A375 (cell line): Measurements from ENCODE around the gene PYGO2. TPM values are rescaled to one million over a fixed set of nuclear protein-coding genes. Genes with fewer than 3 reads are reported as not detected.

Source experiments
- small RNA-seq: library from RNA; depleted of rRNA; stranded (forward); fragments of <200 nt; gene quantifications from one replicate; pipeline ENCODE3, GENCODE V24; 2014
- total RNA-seq: library from RNA; depleted of rRNA; stranded (reverse); fragments of >200 nt; shearing (Covaris generic); gene quantifications from 2 replicates; pipeline ENCODE4 v1.2.3, GENCODE V29; 2014; rRNA removed

The PYGO2 gene, protein sequence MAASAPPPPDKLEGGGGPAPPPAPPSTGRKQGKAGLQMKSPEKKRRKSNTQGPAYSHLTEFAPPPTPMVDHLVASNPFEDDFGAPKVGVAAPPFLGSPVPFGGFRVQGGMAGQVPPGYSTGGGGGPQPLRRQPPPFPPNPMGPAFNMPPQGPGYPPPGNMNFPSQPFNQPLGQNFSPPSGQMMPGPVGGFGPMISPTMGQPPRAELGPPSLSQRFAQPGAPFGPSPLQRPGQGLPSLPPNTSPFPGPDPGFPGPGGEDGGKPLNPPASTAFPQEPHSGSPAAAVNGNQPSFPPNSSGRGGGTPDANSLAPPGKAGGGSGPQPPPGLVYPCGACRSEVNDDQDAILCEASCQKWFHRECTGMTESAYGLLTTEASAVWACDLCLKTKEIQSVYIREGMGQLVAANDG
- total RNA-seq: 31.9 and 39.8 TPM in 2 replicates

DNA sequence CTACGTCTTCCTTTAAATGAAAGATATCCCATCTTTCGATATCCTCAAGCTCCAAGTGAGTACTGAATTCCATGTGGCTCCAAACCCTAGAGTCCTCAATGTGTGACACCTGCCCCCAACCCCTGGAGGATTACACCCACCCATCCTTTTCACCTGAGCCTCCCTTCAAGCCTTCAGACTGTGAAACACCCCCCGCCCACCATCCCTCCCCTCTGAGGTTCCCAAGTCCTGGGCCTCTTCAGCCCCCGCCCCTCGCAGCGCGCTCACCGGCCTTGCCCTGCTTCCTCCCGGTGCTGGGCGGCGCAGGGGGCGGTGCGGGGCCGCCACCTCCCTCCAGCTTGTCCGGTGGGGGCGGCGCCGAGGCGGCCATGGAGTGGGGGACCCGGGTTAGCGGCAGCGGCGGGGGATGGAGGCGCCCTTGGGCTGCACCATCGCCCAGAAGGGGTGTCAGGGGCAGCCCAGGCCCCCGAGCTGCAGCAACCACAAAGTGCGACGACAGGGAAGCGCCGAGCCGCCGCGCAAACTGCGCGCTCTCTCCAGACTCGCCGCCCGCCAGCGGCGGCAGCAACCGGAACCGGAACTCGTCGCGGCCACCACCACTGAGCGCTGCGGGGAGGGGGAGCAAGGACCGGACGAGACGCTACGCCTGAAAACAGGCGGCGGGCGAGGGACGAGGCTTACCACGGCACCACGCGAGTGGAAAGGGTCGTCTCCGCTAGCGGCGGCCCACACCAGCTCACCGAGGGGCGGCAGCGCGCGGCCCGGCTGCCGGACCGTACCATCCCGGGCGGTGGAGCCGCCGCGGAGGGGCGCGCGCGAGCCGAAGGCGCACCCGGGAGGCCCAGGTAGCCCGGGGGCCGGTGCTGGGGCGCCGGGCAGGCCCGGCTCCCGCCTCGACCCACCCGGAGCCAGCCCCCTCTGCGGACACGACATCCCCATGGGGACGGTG lies at the start of gene PYGO2:
Gene PYGO2 (minus strand): TSS at position 576 of the 949 bp plus-strand sequence. CDS start 206 bp downstream, at position 370.

DNA sequence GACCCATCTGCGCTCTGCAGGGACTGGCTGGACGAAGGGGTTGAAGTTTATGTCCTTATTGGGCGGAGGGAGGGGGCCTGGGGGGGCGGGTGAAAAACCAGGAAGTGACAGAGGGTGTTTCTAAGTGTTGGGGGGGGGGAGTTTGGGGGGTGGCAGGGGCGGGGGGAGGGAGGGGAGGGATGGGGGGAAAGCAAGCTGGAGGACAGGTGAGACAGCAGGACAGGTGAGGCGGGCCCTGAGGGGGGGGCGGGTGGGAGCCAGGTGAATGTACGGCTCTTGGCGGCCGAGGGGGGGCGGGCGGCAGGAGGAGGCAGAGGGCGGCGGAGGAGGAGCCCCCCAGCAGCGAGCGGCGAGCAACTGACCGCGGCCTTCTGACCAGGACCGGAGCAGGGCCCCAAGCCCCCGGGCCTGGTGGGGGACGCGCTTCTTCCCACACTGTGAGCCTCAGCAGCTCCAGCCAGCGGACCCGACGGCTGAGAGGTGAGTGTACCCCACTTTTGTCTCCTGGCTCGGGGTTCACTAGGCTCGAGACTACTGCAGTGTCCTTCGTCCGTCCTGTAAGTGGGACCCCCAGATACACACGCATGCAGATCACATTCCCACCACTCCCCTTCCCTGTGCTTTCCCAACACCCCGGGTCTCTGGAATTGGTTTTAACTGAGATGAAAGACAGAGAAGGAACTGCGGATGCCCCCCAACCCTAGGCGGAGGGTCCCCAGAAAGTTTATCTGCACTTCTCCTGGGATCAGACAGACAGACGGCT lies 41.1 kb upstream of the PYGO2 start, which contains the start of gene ZBTB7B:
Gene ZBTB7B (plus strand): TSS at position 339 of the 763 bp plus-strand sequence. CDS start 11,859 bp downstream, outside the sequence.

DNA sequence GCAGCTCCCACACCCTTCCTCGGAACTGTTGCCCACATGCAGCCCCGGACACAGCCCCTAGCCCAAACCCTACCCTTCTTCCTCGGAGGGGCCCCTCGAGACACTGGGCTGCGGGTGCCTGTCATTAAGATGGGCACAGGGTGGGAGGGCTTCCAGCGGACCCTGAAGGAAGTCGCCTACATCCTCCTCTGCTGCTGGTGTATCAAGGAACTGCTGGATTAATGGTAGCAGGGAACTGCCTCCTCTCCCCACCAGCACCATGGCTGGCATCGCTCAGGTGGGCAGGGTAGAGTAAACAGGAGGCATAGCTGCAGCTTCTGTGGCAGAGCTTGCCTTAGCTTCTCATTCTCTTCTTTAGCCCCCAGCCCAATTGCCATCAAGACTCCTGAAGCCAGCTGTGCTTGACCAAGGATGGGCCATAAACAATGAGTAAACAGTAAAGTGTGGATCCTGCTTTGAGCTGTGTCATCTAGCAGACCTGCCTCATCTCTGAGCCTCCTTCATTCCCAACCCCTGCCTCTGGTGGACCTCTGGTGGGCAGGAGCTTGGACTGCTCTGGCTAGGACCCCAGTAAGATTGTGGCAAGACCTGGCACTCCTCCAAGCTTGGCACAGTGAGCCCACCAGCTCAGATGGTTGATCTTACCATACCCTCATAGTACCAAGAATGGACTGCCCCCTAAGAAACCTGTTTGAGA lies 32.1 kb upstream of the PYGO2 start, which contains the start of gene LENEP:
Gene LENEP (plus strand): TSS at position 15 of the 697 bp plus-strand sequence. CDS start 22 bp downstream, at position 37.

DNA sequence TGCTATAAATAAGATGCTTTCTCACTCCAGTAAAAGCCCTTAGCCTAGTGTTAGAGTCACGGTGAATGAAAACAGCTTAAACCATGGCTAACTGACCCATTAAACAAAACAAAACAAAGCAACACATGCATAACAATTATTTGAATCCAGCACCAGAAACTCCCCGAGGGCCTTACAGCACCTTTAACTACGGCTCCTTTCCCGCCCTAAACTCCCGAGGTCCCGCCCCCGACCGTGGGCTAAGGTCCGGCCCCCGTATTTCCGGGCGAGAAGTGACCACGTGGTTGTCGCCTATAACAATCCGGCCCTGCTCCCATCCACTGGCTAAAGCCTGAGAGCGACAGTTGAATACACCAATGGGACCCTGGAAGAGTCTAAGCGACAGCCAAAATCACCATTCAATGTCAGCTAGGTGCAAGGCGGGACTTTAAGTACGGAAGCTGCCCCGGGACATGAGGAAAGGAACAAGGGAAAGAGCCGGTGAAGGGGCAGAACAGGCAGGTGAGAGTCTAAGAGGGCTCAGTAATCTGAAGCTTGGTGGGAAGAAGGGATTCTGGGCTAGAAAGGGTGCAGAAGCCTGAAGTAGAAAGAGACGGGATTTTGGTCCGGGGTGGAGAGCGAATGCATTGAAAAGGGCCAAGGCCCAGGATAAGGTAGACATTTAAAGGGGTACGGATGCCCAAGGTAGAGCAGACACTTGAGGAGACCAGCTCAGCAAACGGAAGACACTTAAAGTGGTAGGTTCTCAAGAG lies 21.5 kb upstream of the PYGO2 start, which contains the start of gene FLAD1:
Gene FLAD1 (plus strand): TSS at position 448 of the 752 bp plus-strand sequence. CDS start 351 bp downstream, outside the sequence.

DNA sequence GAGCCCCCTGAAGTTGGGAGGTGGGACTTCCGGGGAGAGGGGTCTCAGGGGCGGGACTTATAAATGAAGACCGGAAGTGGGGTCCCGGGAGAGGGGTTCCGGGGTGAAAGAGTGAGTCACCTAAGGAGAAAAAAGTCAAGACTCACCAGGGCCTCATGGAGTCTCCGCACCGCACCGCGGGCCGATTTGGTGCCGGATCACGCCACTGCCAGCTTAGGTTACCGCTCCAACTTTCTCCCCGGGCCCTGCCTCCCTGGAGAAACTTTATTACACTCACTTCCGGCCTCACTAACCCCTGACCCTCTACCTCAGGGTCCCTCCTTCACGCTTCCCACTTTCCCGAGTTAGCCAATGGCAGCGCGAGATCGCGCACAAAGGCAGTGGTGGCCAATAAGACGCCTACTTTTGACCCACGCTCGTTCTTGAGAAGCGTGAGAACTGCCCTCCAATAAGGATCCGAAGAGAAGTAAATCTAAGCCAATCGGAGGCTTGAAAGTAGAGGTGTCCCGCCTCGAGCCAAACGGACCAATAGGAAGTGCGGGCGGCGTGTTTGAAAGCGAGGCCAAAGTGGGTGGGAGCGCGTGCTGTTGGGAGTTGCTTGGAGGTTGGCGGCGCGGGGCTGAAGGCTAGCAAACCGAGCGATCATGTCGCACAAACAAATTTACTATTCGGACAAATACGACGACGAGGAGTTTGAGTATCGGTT lies 12.7 kb upstream of the PYGO2 start, which contains the start of gene CKS1B:
Gene CKS1B (plus strand): TSS at position 580 of the 706 bp plus-strand sequence. CDS start 65 bp downstream, at position 645.

DNA sequence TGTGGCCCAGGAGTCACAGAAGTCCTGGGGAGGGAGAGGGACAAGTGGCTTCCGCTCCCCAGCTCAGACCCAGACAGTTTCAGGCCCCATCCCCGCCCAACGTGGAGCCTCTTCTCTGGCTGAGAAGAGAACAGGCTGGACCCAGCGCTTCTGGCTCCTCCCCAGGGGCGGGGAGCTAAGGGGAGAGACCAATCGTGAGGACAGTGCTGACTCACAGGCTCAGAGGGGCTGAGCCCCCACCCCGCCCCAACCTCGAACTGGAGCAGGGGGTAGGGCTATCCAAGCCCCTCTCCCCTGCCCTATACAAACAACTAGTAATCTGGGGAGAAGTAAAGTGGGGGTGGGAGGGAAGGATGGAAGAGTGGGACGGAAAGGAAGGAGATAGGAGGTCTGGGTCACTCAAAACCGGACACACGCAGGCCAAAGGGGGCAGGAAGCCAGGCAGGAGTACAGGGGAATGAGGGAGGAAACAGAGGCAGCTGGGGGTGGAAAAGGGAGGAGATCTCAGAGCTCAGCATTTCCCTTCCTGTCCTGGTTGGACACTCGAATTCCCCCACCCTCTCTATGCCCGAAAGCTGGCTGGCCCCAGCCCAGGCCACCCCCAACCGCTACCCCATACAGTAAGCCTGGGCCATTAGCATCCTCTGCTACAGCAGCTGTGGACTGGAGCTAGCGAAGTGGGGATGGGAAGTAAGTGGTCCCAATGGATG lies 9.2 kb upstream of the PYGO2 start, which contains the start of gene SHC1:
Gene SHC1 (minus strand): TSS at position 117 of the 710 bp plus-strand sequence. CDS start 221 bp downstream, outside the sequence.

DNA sequence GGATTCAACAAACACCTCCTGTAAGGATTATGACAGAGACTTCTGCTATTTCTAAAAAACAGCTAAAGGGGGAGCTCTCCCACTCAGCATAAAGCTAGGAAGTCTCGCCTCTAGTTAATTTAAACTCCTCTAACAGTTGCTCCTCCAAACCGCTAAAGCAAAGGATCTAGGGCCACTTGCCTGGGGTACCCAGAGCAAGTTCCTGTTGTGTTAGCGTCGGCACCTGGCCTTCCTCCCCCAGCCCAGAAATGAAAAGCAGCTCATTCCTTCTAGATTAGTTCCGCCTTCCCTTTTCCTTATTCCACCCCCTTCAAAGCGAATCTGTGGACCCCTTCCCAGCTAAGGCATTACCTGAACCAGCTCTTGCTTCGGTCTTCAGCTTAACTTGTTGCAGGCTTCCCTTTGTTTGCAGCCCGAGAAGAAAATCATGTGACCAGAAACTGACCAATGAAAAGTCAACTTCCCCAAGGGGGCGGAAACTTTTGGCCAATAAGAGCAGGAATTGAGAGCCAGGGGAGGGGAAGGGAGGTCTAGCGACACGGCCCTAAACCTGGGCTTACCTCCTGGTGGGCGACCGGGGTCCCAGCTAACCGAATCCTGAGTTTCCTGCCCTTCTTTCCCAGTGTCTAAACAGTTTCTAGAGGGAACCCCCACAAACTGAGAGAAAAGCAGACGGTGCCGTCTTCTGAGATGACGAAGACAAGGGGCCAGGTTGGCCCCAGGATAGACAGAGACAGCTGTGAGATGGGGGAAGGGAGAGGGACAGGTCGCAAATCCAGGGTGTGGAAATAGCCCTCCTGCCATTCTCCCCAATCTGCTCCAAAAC lies 5.7 kb downstream of the PYGO2 start, which contains the start of gene PBXIP1:
Gene PBXIP1 (minus strand): TSS at position 382 of the 826 bp plus-strand sequence. CDS start 2,378 bp downstream, outside the sequence.

DNA sequence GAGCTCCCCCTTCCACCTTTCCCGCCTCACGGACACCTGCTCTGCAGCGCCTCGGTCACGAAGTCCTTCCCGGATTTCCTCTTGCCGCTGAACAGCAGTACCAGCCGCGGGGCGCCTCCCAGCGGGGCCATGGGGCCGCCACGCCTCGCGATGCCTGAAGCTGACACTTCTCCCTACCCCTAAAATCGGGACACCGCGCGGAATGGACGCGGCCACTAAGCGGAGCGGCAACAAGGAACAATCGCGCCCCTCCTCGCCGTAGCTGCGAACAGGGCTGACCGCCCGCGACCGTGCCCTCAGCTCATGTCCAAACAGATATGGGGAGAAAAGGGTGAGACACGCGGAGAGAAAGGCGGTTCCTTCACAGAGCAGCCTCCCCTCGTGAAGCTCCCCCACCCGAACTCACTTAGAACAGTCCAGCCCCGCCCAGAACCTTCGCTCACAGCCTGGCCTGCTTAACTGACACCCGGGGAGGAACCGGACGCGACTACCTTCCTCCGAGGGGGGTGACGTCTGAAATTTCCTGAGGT lies 25.0 kb downstream of the PYGO2 start, which contains the start of gene PMVK:
Gene PMVK (minus strand): TSS at position 165 of the 530 bp plus-strand sequence. CDS start 34 bp downstream, at position 131.

Small RNA genes lying within 50 kb of the gene (small RNA-seq; reads per million reads assigned to genes)
- gene MIR4258: not detected
- gene RF00017: not detected

Other genes starting within 250 kb of the PYGO2 start
- gene KCNN3, start 91.5 kb downstream of the PYGO2 start, total RNA-seq: 0.74 and 1.3 TPM in 2 replicates
- gene PMVK, start 25.1 kb downstream of the PYGO2 start, total RNA-seq: 13.8 and 17.6 TPM in 2 replicates
- 44.9 and 55.1 TPM in 2 replicates for gene PBXIP1, start 5.7 kb downstream of the PYGO2 start, total RNA-seq
- gene SHC1, start 9.0 kb upstream of the PYGO2 start, total RNA-seq: 279 and 321 TPM in 2 replicates
- gene CKS1B, start 12.9 kb upstream of the PYGO2 start, total RNA-seq: 192 and 226 TPM in 2 replicates
- 52.3 and 59.9 TPM in 2 replicates for gene FLAD1, start 21.6 kb upstream of the PYGO2 start, total RNA-seq
- gene LENEP, start 31.8 kb upstream of the PYGO2 start, total RNA-seq: not detected in 2 replicates
- gene ZBTB7B, start 41.0 kb upstream of the PYGO2 start, total RNA-seq: 20.9 and 21.1 TPM in 2 replicates
- gene DCST2, start 72.0 kb upstream of the PYGO2 start, total RNA-seq: 0.19 and 0.40 TPM in 2 replicates
- not detected in 2 replicates for gene DCST1, start 72.0 kb upstream of the PYGO2 start, total RNA-seq
- 112 and 116 TPM in 2 replicates for gene ADAM15, start 89.5 kb upstream of the PYGO2 start, total RNA-seq
- 7.5 and 7.8 TPM in 2 replicates for gene EFNA4, start 102.0 kb upstream of the PYGO2 start, total RNA-seq
- gene EFNA3, start 117.1 kb upstream of the PYGO2 start, total RNA-seq: 2.5 and 3.0 TPM in 2 replicates
- gene EFNA1, start 166.1 kb upstream of the PYGO2 start, total RNA-seq: 37.2 and 40.0 TPM in 2 replicates
- 68.9 and 72.0 TPM in 2 replicates for gene SLC50A1, start 174.1 kb upstream of the PYGO2 start, total RNA-seq
- 75.7 and 98.1 TPM in 2 replicates for gene DPM3, start 178.7 kb upstream of the PYGO2 start, total RNA-seq
- 102 and 136 TPM in 2 replicates for gene KRTCAP2, start 211.5 kb upstream of the PYGO2 start, total RNA-seq
- 2.3 and 3.4 TPM in 2 replicates for gene TRIM46, start 212.1 kb upstream of the PYGO2 start, total RNA-seq
- 36.2 and 40.8 TPM in 2 replicates for gene THBS3, start 246.1 kb upstream of the PYGO2 start, total RNA-seq
- 125 and 141 TPM in 2 replicates for gene MTX1, start 246.9 kb upstream of the PYGO2 start, total RNA-seq